Measurements from ENCODE around the gene TNS3.

Gene TNS3

GRCh38 chr7:47465191-47465590 is 116.7 kb downstream of the TNS3 start:
- no peak for DNase-seq

DNA sequence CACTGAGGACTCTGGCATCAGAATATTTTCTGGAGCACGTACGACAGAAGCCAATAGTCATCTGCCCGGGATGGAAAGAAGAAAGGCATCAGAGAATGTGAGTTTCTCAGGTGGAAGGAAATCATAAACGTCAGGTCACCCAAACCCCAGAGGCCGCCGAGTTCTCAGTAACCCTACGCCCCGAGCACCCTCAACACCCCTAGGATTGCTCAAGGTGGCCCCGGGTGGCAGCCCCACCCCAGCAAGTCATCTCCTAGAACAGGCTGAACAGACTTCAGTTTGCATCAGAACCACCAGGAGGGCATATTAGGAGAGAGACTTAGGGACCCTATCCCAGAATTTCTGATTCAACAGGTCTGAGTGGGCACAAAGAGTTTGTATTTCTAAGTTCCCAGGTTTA is 117.6 kb downstream of the TNS3 start:
- DNase-seq: no peak

DNA sequence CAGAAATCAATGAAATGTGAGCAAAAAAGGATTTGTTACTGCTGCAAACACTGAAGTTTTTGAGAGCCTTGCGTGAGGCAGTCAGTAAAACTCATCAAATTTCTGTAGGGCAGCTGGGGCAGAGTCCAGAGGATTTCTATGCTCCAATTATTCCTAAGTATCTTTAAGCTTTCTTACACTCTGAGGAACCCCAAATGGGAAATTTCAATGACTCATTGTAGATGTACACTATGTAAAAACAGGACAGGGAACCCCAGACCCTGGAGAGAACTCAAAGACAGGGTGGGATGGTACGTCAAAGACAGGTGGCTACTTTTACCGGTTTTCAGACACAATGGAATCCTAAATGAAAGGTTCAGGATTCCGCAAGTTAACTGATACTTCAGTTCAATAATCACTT is 120.2 kb downstream of the TNS3 start:
- no peak for DNase-seq

GRCh38 chr7:47461161-47461560 is 120.8 kb downstream of the TNS3 start:
- no peak for DNase-seq

- no peak for DNase-seq
These were observed 121.5 kb downstream of the TNS3 start for GRCh38 chr7:47460251-47460989.

DNA sequence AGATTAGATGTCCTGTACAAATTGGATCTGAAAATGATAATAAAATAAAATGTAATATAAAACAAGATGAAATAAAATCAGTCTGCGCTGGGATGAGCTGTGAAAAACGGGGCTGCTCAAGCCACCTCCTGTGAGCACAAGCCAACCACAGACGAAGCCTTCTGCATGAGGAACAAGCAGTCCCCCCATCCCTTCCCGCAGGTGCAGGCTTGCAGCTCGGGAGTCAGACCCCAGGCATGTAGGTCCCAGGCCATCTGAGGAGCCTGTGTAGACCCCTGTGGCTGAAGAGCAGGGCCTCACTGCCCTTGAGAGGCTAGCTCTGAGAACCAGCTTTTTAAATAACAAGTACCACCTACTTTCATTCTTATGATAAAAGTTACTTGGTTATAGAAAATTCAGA is 123.4 kb downstream of the TNS3 start:
- no peak for DNase-seq

GRCh38 chr7:47458057-47458456 is 123.9 kb downstream of the TNS3 start:
- no peak for DNase-seq

DNA sequence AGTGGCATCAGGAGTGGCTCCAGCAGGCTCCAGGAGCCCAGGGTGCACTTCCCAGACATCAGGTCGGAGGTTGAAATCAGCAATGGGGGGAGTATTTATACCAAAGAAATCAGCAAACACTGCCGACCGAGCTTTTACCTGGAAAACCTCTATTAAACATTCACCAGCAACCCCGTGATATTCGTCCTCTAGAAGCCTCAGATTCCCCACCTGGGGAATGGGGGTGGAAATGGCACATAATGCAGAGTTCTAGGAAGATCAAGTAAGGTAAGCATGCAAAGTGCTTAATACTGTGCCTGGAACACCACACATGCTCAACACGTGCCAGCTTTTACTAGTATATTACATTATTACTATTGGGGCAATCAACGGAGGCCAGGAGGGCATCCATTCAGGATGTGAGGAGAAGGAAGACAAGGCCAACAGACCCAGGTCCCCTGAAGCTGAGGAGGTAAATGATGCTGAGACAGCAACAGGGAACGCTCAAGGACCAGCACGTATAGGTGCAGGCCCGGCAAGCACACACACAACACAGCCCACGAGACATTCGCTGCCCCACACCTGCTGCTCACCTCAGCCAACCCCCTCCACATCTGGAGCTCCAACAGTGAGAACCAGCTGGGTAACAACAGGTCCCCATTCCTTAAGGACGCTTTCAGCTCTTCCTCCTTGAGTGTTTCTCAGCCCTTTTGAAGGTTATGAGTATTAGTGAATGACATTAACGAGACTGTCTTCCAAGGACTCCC is 125.5 kb downstream of the TNS3 start:
- DNase-seq: no peak

DNA sequence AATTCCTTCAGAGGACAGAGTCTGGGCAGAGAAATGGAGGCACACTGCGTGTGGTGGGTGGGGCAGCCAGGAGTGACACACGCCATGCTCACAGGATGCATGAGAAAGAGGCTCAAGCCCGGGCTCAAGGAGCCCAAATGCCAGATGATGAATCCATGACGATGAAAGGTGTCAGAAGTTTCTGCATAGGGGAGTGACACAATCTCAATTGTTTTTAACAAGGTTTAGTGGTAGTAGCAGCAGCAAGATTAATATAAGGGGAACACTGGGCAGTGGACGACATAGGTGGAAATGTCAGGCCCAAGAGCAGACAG is 126.1 kb downstream of the TNS3 start:
- DNase-seq: no peak

DNA sequence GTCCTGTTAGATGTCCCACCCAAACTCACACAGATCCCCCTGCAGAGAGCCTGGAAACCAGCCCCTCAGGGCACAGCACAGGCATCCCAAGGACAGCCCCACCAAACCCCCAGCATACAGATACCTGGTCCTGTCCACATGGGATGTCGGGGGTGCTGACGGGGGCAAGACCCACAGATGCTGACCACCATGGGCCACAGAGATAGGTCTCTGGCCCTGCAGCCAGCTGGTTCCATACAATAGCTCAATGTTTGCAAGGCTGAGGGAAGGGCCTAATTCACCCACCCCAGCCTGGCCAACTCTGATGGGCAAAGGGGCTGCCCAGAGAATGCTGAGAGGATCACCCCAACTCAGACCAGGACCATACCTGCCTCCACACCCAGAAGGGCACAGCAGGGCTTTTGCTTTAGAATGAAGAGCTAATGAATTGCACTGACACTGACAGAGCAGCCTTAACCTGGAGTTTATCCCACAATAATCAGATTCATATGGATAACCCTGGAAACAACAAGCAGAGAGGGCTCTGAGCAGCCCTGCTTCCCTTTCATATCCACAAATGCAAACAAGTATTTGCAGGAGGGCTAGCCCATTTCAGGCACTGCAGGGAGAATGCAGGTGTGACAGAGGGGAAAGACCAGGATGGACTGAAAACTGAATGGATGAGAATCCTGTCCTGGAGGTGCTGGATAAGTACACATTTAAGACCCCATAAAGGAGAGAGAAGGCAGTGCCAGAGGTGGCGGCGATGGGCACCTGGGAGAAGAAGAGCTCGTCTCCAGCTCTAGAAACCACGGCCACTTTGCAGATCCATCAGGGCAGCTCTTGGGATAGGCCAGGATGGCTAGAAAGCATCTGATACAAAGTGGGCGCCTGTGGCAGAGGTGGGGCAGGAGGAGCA is 126.7 kb downstream of the TNS3 start:
- DNase-seq: no peak

DNA sequence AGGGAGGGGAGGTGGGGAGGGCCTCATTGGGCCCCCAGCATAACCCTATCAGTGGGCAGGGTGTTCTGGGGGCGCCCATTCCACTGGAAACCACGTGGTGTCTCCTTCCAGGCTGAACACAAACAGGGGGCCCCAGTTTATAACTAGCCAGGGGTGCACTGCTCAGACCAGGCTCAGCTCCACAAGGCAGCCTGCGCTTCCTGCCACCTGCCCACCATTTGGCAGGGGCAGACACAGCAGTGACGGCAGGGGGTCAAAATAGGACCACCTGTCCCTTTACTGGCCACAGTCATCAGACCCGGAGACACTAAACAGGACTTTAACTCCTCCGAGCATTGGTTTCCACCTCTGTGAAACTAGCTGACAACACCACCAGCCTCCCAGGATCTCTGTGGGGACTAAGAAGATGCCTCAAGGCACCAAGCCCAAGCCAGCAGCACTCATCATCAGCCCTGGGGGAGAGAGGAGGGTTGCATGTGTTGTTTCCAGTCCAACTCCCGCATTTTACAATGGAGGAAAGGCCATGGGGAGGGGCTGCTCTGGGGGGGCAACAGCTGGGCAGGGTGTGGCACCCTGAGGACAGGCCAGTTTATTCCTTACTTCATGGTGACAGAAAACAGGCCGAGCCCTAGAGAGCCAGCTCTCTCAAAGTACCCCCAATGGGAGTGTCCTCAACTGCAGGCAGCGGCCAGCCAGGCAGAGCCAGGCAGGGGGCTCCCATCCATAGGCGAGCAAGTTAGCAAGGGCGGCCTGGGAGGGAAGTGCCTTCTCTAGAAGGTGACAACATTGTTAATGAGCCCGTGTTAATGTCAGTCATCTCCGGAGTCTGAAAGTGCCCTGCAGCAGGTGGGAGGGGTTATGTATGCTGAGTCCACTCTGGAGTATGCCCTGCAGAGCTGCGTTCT is 127.6 kb downstream of the TNS3 start:
- DNase-seq: no peak

DNA sequence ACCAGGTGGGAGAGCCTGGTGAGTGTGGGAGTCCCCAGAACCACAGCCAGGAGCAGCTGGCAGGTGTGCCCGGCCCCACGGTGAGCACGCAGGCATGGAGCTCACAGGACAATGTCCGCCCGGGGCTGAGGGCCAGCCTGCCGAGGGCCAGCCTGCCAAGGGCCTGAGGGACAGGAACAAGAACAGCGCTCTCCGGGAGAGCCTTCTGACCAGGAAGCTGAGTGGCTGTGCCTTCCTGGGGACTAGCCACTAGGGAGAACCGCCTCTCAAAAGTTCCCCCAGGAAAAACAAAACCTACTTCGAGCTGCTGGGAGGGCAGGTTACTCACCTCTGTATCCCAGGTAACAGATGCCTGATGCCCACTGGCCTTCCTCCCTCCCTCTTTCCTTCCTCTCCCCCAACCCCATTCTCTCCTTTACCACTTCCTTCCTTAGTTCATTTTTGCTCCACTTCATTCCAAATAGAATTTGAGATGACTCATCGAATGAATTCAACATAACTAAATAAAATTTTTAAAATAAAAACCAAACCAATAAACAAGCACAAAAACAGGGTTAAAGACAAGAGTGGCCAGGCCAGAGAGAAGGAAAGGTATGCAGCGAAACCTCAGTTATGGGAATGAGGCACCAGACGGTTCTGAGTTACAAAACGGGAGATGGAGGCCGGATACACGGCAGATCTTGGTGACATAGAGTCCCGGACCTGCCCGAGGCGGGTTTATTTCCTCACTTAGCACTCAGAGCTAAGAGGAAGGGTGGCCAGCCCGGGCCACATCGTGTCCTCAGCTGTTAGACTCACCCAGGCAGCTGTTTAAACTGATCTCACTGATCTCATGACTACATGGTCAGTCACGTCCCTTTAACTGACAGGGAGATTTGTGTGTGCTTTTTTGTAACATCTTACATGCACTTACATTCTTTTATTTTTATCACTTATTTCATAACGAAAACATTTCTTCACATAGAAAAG is 128.5 kb downstream of the TNS3 start:
- peak; percentile 69 for DNase-seq

DNA sequence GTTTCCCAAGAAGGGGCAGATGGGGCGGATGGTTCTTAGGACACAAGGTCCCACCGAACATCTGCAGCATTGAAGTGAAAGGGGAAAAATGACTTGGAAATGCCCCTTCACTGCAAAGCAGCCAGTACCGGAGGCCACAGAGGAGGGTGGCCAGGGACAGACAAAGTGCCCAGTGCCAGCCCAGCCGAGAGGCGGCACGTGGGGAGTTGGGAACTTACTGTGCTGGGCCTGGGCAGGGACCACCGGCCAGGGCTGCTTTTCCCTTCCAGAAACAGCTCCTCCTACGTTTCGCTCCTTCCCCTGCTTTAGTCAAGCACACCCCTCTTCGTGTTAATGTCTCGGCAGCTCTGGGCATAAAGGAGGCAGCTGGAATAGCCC is 129.2 kb downstream of the TNS3 start:
- no peak for DNase-seq

- DNase-seq: no peak
These were observed 129.6 kb downstream of the TNS3 start for GRCh38 chr7:47452295-47452694.

GRCh38 chr7:47451851-47452205 is 130.1 kb downstream of the TNS3 start:
- DNase-seq: no peak

DNA sequence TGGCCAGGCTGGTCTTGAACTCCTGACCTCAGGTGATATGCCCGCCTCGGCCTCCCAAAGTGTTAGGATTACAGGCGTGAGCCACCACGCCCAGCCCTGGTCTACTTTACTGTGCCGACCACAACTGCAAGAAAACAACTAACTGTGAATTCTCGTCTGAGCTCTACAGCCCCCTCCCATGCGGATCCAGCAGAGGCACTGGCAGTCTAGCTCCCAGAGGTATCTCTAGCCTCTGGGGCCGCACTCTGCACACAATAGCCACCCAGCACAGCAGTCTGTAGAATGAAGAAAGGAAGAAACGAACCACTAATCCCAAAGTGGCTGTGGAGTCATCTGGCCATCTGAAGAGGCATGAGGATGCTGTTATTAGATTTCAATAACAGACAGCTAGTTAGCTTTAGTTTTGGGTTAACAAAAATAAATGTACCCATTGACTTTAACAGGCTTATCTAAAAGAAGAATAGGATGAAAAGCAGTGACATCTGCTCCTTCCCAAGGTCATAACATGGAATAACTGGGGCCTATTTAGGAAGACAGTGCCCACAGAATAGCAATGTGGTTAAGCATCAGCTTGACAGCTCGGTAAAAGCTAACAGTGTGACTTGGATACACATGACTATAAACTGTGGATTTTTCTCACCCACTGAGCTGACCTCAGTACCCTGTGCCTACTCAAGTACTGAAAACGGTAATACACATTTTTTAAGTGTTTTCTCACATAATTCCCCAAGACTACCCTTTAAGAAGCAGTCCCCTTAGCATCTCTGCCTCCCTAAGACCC is 131.9 kb downstream of the TNS3 start:
- DNase-seq: no peak

GRCh38 chr7:47448971-47449370 is 132.9 kb downstream of the TNS3 start:
- no peak for DNase-seq

GRCh38 chr7:47447621-47448349 is 134.1 kb downstream of the TNS3 start:
- DNase-seq: no peak

- DNase-seq: no peak
These were observed 134.9 kb downstream of the TNS3 start for GRCh38 chr7:47446871-47447466.

Measured in hematopoietic multipotent progenitor cell treated with erythropoietin and hydrocortisone succinate and interleukin-3 and kit ligand, for 4 days (in vitro differentiated cells).